HG03469 (cell line): Measurements from ENCODE around the gene CEACAM7.

Experiments
- ATAC-seq: cut with Tn5 transposase; IDR thresholded peaks from one replicate; pipeline ENCODE4 v1.9.1; 2021; ENCODE audit warnings: mild to moderate bottlenecking, moderate library complexity, moderate number of reproducible peaks; ENCODE audit not compliant: unreplicated experiment

The CEACAM7 gene

GRCh38 chr19:41700381-41701195 lies 12.5 kb upstream of the CEACAM7 start:
- ATAC-seq: no peak

- no peak for ATAC-seq
Measured at GRCh38 chr19:41699968-41700323, 11.9 kb upstream of the CEACAM7 start.

- no peak for ATAC-seq
Measured at GRCh38 chr19:41699231-41699967, 11.3 kb upstream of the CEACAM7 start.

GRCh38 chr19:41698746-41699230 lies 10.7 kb upstream of the CEACAM7 start:
- no peak for ATAC-seq

- no peak for ATAC-seq
Measured at GRCh38 chr19:41697198-41697855, 9.3 kb upstream of the CEACAM7 start.

GRCh38 chr19:41696402-41697197 lies 8.5 kb upstream of the CEACAM7 start:
- no peak for ATAC-seq

GRCh38 chr19:41695745-41696144 lies 7.7 kb upstream of the CEACAM7 start:
- ATAC-seq: no peak

GRCh38 chr19:41694831-41695635 lies 7.0 kb upstream of the CEACAM7 start:
- ATAC-seq: no peak

- ATAC-seq: no peak
Measured at GRCh38 chr19:41694196-41694595, 6.1 kb upstream of the CEACAM7 start.

- ATAC-seq: no peak
Measured at GRCh38 chr19:41691268-41691970, 3.3 kb upstream of the CEACAM7 start.

- ATAC-seq: no peak
Measured at GRCh38 chr19:41690801-41691065, 2.7 kb upstream of the CEACAM7 start.

GRCh38 chr19:41689993-41690800 lies 2.1 kb upstream of the CEACAM7 start:
- no peak for ATAC-seq

- no peak for ATAC-seq
Measured at GRCh38 chr19:41688687-41689086, 617 bp upstream of the CEACAM7 start.

- no peak for ATAC-seq
Measured at GRCh38 chr19:41687419-41687818, 651 bp downstream of the CEACAM7 start.

- ATAC-seq: no peak
Measured at GRCh38 chr19:41682437-41682836, 5.6 kb downstream of the CEACAM7 start.

- no peak for ATAC-seq
Measured at GRCh38 chr19:41671486-41671885, 16.6 kb downstream of the CEACAM7 start.

- ATAC-seq: no peak
Measured at GRCh38 chr19:41670755-41671154, 17.3 kb downstream of the CEACAM7 start.

- ATAC-seq: no peak
Measured at GRCh38 chr19:41668315-41668714, 19.8 kb downstream of the CEACAM7 start.

GRCh38 chr19:41666075-41666474 lies 22.0 kb downstream of the CEACAM7 start:
- ATAC-seq: no peak
